HG03159 (cell line): ENCODE data around the gene TRMU.

Experiments used
- ATAC-seq: cut with Tn5 transposase; IDR thresholded peaks from one replicate; pipeline ENCODE4 v1.9.1; 2021; ENCODE audit warnings: mild to moderate bottlenecking, moderate library complexity; ENCODE audit not compliant: unreplicated experiment

TRMU gene, protein sequence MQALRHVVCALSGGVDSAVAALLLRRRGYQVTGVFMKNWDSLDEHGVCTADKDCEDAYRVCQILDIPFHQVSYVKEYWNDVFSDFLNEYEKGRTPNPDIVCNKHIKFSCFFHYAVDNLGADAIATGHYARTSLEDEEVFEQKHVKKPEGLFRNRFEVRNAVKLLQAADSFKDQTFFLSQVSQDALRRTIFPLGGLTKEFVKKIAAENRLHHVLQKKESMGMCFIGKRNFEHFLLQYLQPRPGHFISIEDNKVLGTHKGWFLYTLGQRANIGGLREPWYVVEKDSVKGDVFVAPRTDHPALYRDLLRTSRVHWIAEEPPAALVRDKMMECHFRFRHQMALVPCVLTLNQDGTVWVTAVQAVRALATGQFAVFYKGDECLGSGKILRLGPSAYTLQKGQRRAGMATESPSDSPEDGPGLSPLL

DNA sequence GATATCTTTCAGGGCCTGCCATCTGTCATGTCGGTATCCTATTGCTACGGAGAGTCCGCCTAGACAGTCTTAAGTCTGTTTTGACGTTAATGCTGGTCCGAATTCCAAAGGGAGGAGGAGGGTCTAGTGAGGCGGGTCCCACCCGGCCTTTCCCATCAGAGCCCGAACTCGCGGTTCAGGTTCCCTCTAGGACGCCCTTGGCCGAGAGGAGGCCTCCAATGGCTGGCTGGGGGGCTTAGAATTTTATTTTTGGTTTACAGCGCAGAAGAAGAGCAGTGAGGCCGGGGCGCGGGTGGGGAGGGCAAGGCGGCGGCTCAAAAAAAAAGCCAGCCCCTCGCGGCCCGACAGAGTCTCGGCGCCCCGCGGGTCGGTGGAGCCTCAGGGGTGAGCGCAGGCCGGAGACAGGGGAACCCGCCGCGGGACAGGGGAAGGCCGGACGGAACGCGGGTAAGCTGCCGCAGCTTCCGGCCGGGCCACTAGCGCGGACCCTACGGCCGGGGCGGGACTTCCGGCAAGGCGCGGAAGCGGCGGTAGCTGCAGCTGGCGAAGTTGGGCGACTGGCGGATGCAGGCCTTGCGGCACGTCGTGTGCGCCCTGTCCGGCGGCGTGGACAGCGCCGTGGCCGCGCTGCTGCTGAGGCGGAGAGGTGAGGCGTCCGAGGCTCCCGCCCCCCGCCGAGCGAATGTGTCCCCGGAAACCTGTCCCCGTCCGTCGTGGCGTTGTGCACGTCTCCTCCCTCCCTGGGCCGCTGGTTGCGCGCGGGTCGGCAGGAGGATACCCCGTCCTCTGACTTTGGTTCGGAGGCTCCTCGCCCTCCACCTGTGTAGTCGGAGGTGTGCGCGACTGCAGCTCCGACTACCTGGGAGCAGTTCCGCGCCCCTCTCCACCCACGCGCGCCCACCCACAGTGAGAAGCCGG lies at the start of gene TRMU:
TRMU (plus strand) TSS at position 514 of the 918 bp plus-strand sequence; CDS start at position 565, 51 bp downstream.
- peak; percentile 70 for ATAC-seq

DNA sequence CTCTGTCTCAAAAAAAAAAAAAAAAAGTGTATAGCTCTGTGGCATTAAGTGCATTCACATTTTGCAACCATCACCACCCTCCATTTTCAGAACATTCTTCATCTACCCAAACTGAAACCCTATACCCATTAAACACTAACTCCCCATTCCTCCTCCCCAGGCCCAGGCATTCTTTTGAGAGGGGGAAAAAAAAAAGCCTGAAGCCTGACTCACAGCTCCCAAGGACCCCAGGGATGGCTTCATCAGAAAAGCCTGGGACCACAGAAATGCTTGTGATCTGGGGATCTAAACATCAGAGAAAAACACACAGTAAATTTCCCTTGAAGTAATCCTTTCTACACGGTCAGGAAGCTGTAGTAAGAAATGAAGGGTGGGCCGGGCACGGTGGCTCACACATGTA lies 49.5 kb upstream of the TRMU start:
- ATAC-seq: no peak

DNA sequence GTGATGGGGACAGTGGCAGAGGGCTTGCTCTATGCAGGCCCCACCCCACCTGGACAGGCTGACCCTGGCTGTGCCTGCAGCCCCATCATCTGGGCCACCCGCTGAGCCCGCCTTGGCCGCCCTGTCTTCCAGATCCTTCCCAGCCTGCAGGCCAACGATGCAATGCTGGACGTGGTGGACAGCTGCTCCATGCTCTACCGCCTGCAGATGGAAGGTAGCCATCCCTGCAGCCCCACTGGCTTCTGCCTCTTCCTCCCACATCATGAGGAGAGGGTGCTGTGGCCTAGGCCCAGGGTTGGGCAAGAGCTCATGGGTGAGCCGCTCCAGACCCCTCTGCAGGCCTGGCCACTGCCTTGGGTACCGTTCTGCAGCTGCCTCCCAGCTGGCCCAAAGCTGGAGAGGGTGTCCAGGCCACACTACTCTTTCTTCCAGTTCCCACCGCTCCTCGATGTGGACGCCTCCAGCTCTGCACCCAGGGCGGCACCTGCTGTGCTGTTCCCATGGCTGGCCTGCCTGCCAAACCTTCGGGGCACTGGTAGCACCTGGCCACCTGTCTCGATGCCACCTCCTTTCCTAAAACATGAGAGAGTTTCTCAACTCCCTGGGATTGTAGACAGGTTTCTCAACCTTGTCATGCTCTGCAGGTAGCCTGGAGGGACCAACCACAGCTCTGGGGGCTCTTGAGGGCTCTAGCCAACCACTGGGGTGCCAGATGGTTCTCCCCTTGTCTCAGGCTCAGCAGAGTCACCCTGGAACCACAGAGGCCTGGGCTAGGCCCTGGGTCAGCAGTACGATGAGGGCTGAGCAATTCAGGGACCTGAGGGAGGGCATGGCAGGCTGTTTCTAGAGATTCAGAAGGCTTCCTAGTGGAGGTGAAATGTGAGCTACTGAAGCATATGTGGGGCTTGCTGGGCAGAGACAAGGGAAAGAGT lies 48.3 kb upstream of the TRMU start:
- ATAC-seq: no peak

DNA sequence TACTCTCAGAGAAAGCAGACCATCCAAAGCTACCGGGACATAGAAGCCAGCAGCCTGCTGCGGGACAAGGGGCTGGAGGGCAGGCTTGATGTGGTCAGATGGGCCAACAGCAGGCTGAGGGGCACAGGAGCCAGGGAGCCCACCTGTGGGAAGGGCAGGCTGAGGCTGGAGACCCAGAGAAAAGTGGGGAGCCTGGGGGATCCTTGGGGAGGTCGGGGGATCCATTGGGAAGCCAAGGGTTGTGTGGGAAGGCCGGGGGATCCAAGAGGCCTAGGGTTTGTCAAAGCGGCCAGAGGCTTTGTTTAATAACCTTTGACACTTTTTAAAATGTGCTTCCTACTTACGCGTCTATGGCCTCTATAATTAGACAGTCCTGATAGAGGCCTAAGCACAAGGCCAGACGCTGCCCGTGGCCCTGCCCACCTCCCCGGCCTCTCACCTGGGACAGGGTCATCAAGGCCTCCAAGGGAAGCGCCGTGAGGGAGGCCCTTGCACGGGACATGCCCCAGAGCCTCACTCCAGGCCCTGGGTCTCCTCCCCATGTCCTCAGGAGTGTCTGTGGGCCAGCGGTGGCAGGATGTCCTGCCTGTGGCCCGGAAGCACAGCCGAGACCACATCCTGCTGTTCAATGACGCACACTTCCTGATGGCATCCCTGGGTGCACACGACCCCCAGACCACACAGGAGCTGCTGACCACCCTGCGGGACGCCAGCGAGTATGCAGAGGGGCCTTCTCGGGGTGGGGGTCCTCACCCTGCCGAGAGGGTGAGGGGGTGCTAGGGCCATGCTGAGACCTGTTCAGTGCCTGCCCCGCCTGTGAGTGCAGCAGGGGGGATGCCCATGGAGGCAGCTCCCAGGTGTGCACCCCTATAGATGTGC lies 47.4 kb upstream of the TRMU start:
- peak; percentile 65 for ATAC-seq

DNA sequence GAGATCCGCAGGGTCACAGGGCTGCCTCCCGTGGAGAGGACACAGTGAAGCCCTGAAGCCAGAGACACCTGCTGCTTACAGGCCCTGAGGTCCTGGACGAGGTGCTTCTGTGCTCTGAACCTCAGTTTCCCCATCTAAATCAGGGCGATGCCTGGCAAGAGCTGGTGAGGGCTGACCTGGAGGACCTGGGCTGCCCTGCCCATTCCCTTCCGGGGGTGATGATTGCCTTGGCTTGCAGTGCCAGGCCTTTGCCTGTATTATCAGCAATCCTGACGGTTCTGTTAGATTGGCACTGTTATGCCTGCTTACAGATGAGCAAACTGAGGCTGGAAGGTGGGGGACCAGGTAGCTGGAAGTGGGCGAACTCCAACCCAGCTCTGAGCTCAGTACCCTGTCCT lies 46.7 kb upstream of the TRMU start:
- ATAC-seq: no peak

DNA sequence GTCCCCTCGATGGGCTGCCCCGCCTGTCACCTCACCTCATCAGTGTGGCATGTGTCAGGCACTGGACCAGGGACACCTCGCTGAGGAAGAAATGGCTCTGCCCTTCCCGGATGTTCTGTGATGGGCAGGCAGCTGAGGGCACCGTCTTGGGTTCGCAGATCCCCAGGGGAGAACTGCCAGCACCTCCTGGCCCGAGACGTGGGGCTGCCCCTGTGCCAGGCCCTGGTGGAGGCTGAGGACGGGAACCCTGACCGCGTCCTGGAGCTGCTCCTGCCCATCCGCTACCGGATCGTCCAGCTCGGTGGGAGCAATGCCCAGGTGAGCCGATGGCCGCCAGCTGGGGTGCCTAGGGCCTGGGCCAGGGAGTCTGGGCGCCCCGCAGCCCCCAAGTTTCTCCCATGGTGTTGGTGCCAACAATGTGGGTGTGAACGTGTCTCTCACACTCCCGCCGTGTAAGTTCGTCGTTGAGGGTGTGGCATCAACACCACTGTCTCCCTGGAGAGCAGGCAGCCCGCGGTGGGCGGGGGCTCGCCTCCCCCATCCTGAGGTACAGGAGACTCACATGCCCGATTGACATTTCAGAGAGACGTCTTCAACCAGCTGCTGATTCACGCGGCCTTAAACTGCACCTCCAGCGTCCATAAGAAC lies 46.1 kb upstream of the TRMU start:
- ATAC-seq: no peak

DNA sequence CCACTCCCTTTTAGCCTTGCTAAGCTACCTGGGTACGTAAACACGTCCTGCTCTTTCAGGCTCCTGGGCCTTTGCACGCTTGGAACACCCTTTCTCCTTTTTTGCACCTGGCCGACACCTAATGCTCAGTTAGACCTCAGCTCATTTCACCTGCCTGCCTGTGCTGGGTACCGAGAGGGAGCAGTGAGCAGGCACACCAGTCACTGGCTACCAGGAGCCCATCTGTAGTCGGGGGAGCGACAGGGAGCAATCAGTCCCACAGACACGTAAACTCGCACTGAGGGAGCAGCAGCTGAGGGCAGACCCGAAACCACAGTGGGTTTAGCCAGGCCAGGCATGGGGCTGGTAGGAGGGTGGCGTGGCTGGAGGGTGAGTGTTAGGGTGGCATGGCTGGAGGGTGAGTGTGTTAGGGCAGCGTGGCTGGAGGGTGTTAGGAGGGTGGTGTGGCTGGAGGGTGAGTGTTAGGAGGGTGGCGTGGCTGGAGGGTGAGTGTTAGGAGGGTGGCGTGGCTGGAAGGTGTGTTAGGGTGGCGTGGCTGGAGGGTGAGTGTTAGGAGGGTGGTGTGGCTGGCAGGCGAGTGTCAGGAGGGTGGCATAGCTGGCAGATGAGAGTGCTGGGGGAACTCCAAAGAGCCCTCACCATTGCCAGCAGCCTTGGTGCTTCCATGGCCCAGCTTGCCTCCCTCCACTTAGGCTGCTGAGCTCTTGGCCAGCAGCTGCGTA lies 45.2 kb upstream of the TRMU start:
- no peak for ATAC-seq

DNA sequence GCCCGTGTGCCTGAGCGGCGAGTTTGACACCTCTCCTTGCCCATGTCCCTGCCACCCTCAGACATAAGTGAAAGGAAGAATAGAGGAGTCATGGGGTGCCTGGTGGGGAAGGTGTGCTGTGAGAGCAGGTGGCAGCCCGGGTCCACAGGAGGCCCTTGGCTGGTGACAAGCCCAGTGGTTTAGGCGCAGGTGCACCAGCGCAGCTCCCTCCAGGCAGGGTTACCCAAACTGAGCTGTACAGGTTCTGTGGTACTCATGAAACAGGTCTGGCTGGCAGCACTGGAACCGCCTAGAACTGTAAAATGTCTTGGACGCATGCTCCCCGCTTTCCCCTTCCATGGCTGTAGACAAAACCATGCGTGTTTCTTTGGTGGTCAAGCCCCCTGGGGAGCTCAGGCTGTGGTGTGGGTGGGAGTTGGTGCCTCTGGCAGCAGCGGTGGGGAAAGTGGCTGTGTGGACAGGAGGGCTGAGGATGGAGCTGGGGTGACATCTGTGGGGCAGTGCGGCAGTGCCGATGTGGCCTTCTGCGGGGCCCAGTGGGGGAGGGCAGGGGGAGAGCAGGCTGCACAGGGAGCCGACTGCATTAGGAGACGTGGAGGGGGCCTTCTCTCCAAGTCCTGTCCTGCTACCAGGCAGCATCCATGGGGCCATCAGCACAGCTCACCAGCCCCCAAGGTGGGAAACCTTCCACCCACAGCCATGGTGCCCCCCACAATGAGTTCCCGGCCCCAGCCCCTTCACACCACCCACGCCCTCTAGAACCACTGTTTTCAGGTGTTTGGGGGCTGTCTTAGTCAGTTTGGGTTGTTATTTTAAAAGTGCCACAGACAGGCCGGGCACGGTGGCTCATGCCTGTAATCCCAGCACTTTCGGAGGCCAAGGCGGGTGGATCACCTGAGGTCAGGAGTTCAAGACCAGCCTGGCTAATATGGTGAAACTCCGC lies 44.4 kb upstream of the TRMU start:
- no peak for ATAC-seq

DNA sequence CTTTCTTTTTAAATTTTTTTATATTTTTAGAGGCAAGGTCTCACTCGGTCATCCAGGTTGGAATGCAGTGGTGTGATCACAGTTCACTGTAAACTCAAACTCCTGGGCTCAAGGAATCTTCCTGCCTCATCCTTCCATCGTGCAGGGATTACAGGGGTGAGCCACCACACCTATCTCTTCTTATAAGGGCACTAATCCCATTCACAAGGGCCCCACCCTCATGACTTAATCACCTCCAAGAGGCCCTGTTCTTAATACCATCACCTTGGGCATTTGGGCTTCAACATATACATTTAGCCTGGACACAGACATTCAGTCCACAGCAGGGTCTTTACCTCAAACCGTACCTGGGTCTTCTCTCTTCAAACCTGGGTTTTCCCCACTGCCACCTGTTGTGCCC lies 43.3 kb upstream of the TRMU start:
- no peak for ATAC-seq

DNA sequence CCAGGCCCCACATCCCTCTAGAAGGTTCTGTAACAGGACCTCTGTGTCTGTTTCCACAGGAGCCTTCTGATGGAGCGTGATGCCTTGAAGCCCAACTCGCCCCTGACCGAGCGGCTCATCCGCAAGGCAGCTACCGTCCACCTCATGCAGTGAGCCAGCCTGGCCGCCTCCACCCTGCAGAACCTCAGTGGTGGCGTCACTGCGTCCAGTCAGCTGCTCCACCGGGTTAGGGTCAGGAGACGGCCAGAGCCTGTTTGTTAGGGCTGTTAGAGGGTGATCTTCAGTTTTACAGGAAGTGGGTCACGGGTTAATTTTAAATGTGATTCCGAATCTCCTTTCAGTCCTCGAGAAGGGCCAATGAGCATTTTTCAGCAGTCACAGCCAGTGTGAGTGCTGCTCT lies 42.8 kb upstream of the TRMU start:
- no peak for ATAC-seq

DNA sequence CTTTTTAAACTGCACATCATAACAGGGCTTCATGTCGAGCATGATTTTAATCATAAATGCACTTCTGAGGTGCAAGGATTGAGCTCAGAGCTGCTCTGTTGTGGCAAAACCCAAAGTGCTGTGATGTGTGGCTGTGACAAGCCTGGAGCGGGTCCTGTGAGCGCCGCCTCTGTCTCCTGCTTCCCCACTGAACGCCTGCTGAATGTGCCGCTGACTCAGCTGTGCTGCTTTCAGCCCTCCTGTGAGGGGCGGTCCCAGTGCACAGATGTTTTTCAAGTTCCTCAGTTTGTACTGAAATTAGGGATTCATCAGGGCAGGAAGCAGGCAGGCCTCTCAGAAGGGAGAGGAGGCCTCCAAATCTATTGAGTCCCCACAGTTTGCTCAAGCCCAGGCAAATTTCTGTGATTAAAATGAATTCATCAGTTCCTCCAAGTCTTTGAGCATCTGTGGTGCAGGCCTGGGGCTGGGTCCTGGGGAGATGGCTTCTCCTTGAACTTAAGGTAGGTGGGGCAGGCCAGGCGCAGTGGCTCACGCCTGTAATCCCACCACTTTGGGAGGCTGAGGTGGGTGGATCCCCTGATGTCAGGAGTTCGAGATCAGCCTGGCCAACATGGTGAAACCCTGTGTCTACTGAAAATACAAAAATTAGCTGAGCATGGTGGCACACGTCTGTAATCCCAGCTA lies 41.8 kb upstream of the TRMU start:
- no peak for ATAC-seq

DNA sequence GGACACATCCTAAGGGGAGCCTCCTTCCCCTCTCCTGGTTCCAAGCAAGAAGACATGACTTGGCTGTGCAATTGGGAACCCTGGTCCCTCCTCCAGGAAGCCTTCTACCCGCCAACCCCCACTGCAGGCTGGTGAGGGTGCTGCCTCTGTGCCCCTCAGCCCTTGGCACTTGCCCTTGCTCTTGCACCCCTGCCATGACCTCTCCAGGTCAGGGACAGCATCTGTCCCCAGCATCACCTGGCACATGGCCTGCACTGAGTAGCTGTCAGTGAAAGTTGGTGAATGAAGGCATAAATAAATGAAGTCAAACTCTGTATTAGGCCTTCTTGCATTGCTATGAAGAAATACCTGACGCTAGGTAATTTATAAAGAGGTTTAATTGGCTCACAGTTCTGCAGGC lies 40.7 kb upstream of the TRMU start:
- no peak for ATAC-seq

DNA sequence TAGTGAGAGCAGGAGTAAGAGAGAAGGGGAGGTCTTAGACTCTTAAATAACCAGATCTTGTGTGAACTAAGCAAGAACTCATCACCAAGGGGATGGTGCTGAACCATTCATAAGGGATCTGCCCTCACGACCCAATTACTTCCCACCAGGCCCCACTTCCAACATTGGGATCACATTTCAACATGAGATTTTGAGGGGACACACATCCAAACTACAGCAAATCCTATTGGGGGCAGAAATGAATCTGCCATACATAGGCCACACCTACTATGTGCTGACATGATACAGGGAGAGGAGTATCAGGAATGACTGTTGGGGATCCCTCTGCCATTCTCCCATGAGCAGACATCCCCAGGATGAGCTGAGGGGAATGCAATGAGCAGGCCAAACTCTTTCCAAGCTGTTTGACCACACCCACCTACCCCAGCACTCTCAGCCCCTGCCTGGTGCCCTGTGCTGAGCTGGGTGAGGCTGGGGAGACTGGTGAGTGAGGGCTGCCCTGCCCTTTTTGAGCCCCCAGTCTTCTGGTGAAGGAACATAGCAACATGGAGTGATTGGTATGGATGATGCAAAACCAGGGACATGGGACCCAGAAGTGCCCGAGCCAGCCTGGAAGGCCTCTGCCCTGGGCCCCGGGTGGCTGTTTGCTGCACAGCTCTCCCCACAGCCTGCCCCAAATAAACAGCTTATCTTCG lies 40.1 kb upstream of the TRMU start:
- ATAC-seq: no peak

DNA sequence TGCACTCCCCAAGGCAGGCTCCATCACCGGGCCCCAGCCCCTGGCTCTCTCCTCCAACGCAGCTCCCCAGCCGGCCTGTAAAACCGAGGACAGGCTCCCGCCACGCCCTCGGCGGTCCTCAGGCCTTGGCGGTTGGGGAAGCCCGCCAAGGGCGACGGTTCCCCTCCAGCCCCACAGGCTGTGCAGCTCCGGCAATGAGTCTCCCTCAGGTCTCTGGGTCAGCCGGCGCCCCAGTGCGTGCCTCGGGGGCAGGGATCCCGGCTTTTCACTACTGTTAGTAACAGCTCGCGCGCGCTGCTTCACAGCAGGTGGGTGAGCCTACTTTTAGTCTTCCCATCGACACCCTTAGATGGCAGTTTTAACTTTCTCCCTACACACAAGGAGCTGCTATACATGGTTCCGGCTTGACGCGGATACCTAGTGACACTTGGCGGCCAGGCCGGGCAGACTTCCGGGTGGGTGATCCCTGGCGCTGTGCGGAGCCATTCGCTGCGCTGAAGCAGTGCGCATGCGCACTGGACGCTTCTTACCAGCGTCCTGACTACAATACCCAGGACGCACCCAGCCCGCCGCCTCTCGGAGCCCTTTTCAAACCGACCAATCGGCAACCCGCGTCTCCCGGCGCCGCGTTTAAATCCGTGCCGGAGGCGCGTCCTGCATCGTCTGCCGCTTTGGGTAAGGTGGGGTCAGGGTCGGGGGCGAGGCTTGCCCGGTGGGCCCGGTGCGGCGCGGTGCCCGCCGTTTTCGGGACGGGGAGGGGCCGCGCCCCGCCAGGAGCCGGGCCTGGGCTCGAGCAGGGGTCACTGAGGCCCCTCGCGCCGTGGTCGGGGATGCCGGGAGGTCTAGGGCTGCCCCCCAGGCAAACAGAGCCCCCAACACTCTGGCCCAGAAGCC lies 39.0 kb upstream of the TRMU start, which contains the start of gene GTSE1:
GTSE1 (plus strand) TSS at position 614 of the 894 bp plus-strand sequence. CDS start 531 bp downstream, outside the sequence.
- ATAC-seq: peak; percentile 93

DNA sequence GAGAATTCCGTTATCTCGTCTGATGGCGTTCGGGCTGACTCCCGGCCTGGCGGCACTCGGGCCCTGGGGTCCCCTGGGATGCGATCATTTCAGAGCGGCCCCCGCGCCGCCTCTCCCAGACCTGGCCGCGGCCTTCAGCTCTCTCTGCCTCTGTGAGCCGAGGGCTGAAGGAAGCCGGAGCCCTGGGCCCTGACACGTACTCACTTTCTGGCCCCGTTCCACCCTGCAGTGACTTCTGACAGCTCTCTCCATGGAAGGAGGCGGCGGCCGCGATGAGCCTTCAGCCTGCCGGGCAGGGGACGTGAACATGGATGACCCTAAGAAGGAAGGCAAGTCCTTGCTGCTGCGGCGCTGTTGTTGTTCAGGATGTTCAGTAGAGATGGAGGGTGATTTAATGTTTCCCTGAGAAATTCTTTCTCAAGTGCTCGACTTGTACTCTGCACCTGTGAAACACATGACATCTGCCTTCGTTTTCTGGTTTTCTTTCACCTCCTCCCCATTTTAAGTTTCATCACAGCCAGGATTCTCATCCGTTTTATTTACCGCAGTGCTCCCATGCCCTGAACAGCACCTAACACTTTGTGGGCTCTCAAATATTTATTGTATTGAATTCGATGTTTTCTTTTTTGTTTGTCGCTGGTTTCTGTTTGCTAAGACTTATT lies 38.2 kb upstream of the TRMU start:
- peak; percentile 24 for ATAC-seq
